Glomerular visceral epithelial cell (primary cell): ENCODE results near the gene RASA2.
"Not testable (repeated sequence)": the region's sequence is repeated elsewhere in the genome, so short reads cannot be mapped to it uniquely, and the experiment has no call there.

ENCODE experiments used
- DNase-seq: peaks from one replicate; pipeline ENCODE4 v3.0.0-alpha.2; 2016; ENCODE audit errors: extremely low spot score

Gene RASA2

GRCh38 chr3:141576744-141577052 is 89.9 kb downstream of the RASA2 start:
- no peak for DNase-seq

GRCh38 chr3:141578202-141578973 is 91.6 kb downstream of the RASA2 start:
- no peak for DNase-seq

GRCh38 chr3:141594357-141594756 is 107.5 kb downstream of the RASA2 start:
- DNase-seq: no peak

- DNase-seq: no peak
These were observed 111.1 kb downstream of the RASA2 start for GRCh38 chr3:141597931-141598330.

GRCh38 chr3:141600331-141600730 is 113.5 kb downstream of the RASA2 start:
- DNase-seq: no peak

GRCh38 chr3:141602706-141603105 is 115.9 kb downstream of the RASA2 start:
- DNase-seq: no peak

- DNase-seq: no peak
These were observed 116.7 kb downstream of the RASA2 start for GRCh38 chr3:141603473-141604035.

- DNase-seq: no peak
These were observed 119.1 kb downstream of the RASA2 start for GRCh38 chr3:141605883-141606282.

GRCh38 chr3:141608438-141608837 is 121.6 kb downstream of the RASA2 start:
- no peak for DNase-seq

- DNase-seq: no peak
These were observed 124.1 kb downstream of the RASA2 start for GRCh38 chr3:141610939-141611338.

GRCh38 chr3:141618103-141618910 is 131.5 kb downstream of the RASA2 start:
- no peak for DNase-seq

GRCh38 chr3:141618938-141619337 is 132.1 kb downstream of the RASA2 start:
- DNase-seq: no peak

GRCh38 chr3:141619450-141619849 is 132.6 kb downstream of the RASA2 start:
- DNase-seq: no peak

- DNase-seq: no peak
These were observed 136.9 kb downstream of the RASA2 start for GRCh38 chr3:141623691-141624090.

- DNase-seq: peak; percentile 77
These were observed 138.7 kb downstream of the RASA2 start for GRCh38 chr3:141625506-141625905.

GRCh38 chr3:141628334-141628733 is 141.5 kb downstream of the RASA2 start:
- not testable (repeated sequence) for DNase-seq

GRCh38 chr3:141628868-141629441 is 142.1 kb downstream of the RASA2 start:
- not testable (repeated sequence) for DNase-seq

- DNase-seq: no peak
These were observed 143.1 kb downstream of the RASA2 start for GRCh38 chr3:141629976-141630375.

- no peak for DNase-seq
These were observed 146.1 kb downstream of the RASA2 start for GRCh38 chr3:141632779-141633374.

- DNase-seq: no peak
These were observed 155.4 kb downstream of the RASA2 start for GRCh38 chr3:141642215-141642614.

- peak; percentile 49 for DNase-seq
These were observed 156.6 kb downstream of the RASA2 start for GRCh38 chr3:141643391-141643790.

GRCh38 chr3:141643796-141644195 is 157.0 kb downstream of the RASA2 start:
- DNase-seq: no peak
